D341Med (cell line): ENCODE measurements around the gene OR52E4.

Source experiments
- DNase-seq: peaks from one replicate; pipeline ENCODE4 v3.0.0; 2012; ENCODE audit warnings: low spot score

The OR52E4 gene

DNA sequence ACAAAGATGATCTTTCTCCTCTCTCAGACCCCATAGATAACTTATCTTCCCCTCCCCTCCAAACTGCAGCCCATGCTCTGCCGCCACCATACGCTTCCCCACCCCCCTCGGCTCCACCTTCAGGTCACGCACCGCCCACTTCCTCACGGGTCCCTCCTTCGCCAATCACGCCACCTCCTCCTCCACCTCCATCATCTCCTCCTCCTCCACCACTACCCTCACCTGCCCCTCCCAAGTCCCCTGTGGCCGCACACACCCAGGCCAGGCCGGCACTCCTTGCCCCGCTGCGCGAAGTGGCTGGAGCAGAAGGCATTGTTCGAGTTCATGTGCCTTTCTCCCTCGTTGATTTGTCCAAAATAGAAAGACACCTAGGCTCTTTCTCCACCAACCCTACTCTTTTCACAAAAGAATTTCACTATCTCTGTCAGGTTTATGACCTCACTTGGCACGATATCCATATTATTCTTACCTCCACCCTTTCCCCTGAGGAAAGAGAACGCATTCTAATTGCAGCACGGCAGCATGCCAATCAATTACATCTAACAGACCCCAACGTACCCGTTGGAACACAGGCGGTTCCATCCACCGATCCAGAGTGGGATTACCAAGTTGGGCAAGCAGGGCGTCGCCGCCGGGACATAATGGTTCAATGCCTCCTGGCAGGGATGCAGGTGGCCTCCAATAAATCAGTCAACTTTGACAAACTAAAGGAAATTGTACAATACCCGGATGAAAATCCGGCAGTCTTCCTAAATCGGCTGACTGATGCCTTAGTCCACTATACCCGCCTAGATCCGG, 49.3 kb downstream of the OR52E4 start:
- no peak for DNase-seq

GRCh38 chr11:5930614-5931013, 50.2 kb downstream of the OR52E4 start:
- DNase-seq: no peak

DNA sequence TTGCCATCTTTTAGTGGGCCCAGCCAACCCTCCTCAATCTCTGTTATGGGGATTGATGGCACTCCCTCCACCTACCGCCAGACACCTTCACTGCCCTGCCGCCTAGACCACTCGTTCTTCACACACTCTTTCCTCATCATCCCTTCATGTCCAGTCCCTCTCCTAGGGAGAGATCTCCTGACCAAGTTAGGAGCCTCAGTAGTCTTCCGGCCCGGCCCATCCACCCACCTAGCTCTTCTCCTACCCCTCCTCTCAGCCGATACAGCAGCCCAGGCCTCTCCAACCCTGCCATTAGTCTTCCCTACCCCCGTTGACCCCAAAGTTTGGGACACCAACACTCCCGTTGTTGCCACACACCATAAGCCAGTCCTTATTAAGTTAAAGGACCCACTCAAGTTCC, 50.6 kb downstream of the OR52E4 start:
- no peak for DNase-seq

GRCh38 chr11:5932671-5933070, 52.2 kb downstream of the OR52E4 start:
- DNase-seq: no peak

DNA sequence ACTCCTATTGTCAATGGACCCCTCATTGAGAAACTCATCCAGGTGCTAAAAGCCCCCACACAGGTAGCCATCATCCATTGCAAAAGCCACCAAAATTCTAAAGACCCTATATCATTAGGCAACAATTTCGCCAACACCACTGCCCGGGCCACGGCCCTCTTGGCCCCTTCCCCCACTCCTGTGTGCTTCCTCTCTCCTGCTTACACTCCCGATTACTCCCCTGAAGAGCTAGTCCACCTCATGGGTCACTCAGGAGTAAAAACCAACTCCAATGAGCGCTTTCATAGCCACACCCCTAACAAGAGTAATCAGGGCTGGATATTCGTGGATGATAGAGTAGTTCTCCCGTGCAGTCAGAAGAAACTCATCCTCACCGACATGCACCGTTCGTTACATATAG, 52.7 kb downstream of the OR52E4 start:
- no peak for DNase-seq
